CD4-positive, alpha-beta T cell (primary cell): Measurements from ENCODE around the gene TNS1. TPM values are rescaled to one million over a fixed set of nuclear protein-coding genes. Genes with fewer than 3 reads are reported as not detected.

ENCODE experiments used
- ATAC-seq: fragments of 200-7000 bp; cut with Tn5 transposase; one replicate; pipeline ENCODE4 v1.10.0; 2022; ENCODE audit warnings: mild to moderate bottlenecking; ENCODE audit not compliant: poor library complexity
- CTCF ChIA-PET: fragments of 350-600 bp; sonication (Branson Sonifier 250); formaldehyde crosslinking; loops from one replicate; lab custom pipeline; 2021; ENCODE audit warnings: antibody characterized with exemption, inconsistent platforms; lab: Charles Lee
- POLR2A ChIA-PET: fragments of 350-600 bp; sonication (Branson Sonifier 250); formaldehyde crosslinking; loops from one replicate; lab custom pipeline; 2021; ENCODE audit warnings: antibody characterized with exemption, inconsistent platforms; lab: Charles Lee
- DNase-seq, 14 experiments: peaks; one replicate each; pipeline ENCODE4 v3.0.0-alpha.2; 2013 to 2020; ENCODE audit warnings: mixed read lengths in 2 of 14
- H3K27ac ChIP-seq, 2 donors: one replicate each; pipeline versions ENCODE4 v1.5.1 to v1.7.0; 2013; ENCODE audit warnings: low read length in 2 of 2, low read depth in 1 of 2, mild to moderate bottlenecking in 1 of 2
- H3K27me3 ChIP-seq, 2 experiments: 1 replicate in 1 of 2; 2 replicates in 1 of 2; pipeline versions ENCODE4 v1.6.1 to v1.7.0; 2013; ENCODE audit warnings: low read length in 2 of 2, control low read depth in 1 of 2, mild to moderate bottlenecking in 1 of 2, moderate library complexity in 1 of 2; ENCODE audit not compliant: insufficient read depth in 2 of 2, control insufficient read depth in 1 of 2
- H3K36me3 ChIP-seq: one replicate; pipeline ENCODE4 v1.6.1; 2013; ENCODE audit warnings: low read length, control low read depth; ENCODE audit not compliant: insufficient read depth
- H3K4me1 ChIP-seq: one replicate; pipeline ENCODE4 v1.6.1; 2013; ENCODE audit warnings: low read length, control low read depth; ENCODE audit not compliant: insufficient read depth
- H3K4me3 ChIP-seq: one replicate; pipeline ENCODE4 v1.5.1; 2013; ENCODE audit warnings: mild to moderate bottlenecking, low read length, moderate library complexity
- H3K9me3 ChIP-seq, 2 experiments: 1 replicate in 1 of 2; 2 replicates in 1 of 2; pipeline versions ENCODE4 v1.6.1 to v1.7.0; 2013; ENCODE audit warnings: low read length in 2 of 2, mild to moderate bottlenecking in 2 of 2, control low read depth in 1 of 2, moderate library complexity in 1 of 2; ENCODE audit not compliant: control insufficient read depth in 1 of 2, insufficient read depth in 1 of 2
- H3K27ac Mint-ChIP-seq: one replicate; pipeline ENCODE4 v1.8.0; 2020; ENCODE audit warnings: mixed read lengths
- H3K27me3 Mint-ChIP-seq: one replicate; pipeline ENCODE4 v1.8.0; 2021; ENCODE audit warnings: mixed read lengths
- H3K36me3 Mint-ChIP-seq: one replicate; pipeline ENCODE4 v1.8.0; 2021; ENCODE audit warnings: low read depth, mixed read lengths
- H3K4me1 Mint-ChIP-seq: one replicate; pipeline ENCODE4 v1.8.0; 2021; ENCODE audit warnings: low read depth, mixed read lengths
- H3K4me3 Mint-ChIP-seq: one replicate; pipeline ENCODE4 v1.8.0; 2020; ENCODE audit warnings: mild to moderate bottlenecking, mixed read lengths
- H3K9me3 Mint-ChIP-seq: one replicate; pipeline ENCODE4 v1.8.0; 2020; ENCODE audit warnings: mixed read lengths
- CTCF ChIP-seq: fragments of 200-600 bp; IDR thresholded peaks from one replicate; pipeline ENCODE4 v1.8.0; 2022; ENCODE audit warnings: antibody characterized with exemption, mild to moderate bottlenecking
- intact Hi-C, 2 experiments: fragments of 100-400 bp; cut with DNase I in 1 of 2; cut with micrococcal nuclease in 1 of 2; formaldehyde crosslinking; loops; one replicate each; pipeline versions ENCODE4 v1.15.1 to v1.9.0; 2023 to 2025; cut with DNase I, micrococcal nuclease
- total RNA-seq, 174 experiments: library from RNA in 2 of 174; stranded (reverse) in 2 of 174; gene quantifications; one replicate each; pipeline ENCODE4 v1.2.3 and lab custom pipeline; 2021 to 2026

The TNS1 gene
- total RNA-seq, 2 experiments from 2014 or later = 0.25 to 0.34 TPM

GRCh38 chr2:217959723-217960122 lies 43.1 kb downstream of the TNS1 start:
- Histone ChIP-seq H3K9me3 (no peaks in the 10 kb centered on the region), H3K4me1 (no peaks in the 10 kb centered on the region), H3K27me3 (peaks cover under 1 to 5% of the 10 kb centered on the region in 2 experiments), H3K27ac (no peak overlapping the region), H3K4me3 (no peak overlapping the region), H3K36me3 (no peaks in the 10 kb centered on the region)
- no peak for TF ChIP-seq CTCF
- no peaks in the 10 kb centered on the region for H3K36me3 Mint-ChIP-seq
- no peaks in the 10 kb centered on the region for H3K4me1 Mint-ChIP-seq
- DNase-seq = no peak
- H3K27me3 Mint-ChIP-seq = no peaks in the 10 kb centered on the region
- H3K9me3 Mint-ChIP-seq = no peaks in the 10 kb centered on the region
- no peak overlapping the region for H3K4me3 Mint-ChIP-seq
- intact Hi-C loops = no loop called here
- no peak overlapping the region for H3K27ac Mint-ChIP-seq
- POLR2A ChIA-PET = no interaction called here
- CTCF ChIA-PET = interaction anchor here (1.2 kb wide), 1 partner anchor 73 kb away, joined by 3 read pairs; no protein-coding TSS in a partner anchor
- no peak for ATAC-seq

- H3K4me3 ChIP-seq = no peak overlapping the region
- no peaks in the 10 kb centered on the region for H3K4me1 Mint-ChIP-seq
- H3K27me3 Mint-ChIP-seq = no peaks in the 10 kb centered on the region
- no peaks in the 10 kb centered on the region for H3K36me3 Mint-ChIP-seq
- peaks cover 3 to 5% of the 10 kb centered on the region in 2 experiments for H3K27me3 ChIP-seq
- H3K9me3 Mint-ChIP-seq = no peaks in the 10 kb centered on the region
- H3K27ac Mint-ChIP-seq = no peak overlapping the region
- intact Hi-C loops = no loop called here
- ATAC-seq = no peak
- ChIA-PET CTCF (no interaction called here), POLR2A (no interaction called here)
- H3K4me3 Mint-ChIP-seq = no peak overlapping the region
- H3K9me3 ChIP-seq = no peaks in the 10 kb centered on the region
- no peaks in the 10 kb centered on the region for H3K36me3 ChIP-seq
- DNase-seq = no peak
- no peak for TF ChIP-seq CTCF
- no peaks in the 10 kb centered on the region for H3K4me1 ChIP-seq
- no peak overlapping the region for H3K27ac ChIP-seq
Observed at GRCh38 chr2:217958884-217959225, 43.9 kb downstream of the TNS1 start.

- no peak overlapping the region for H3K27ac ChIP-seq
- no peaks in the 10 kb centered on the region for H3K9me3 ChIP-seq
- ATAC-seq (no peak), DNase-seq (no peak)
- no peaks in the 10 kb centered on the region for H3K4me1 ChIP-seq
- Mint-ChIP-seq H3K36me3 (no peaks in the 10 kb centered on the region), H3K27me3 (no peaks in the 10 kb centered on the region), H3K27ac (no peak overlapping the region), H3K4me1 (no peaks in the 10 kb centered on the region), H3K9me3 (no peaks in the 10 kb centered on the region), H3K4me3 (no peak overlapping the region)
- POLR2A ChIA-PET = no interaction called here
- no peaks in the 10 kb centered on the region for H3K36me3 ChIP-seq
- intact Hi-C loops = no loop called here
- CTCF ChIA-PET = no interaction called here
- TF ChIP-seq CTCF = no peak
- no peak overlapping the region for H3K4me3 ChIP-seq
- peaks cover 3 to 5% of the 10 kb centered on the region in 2 experiments for H3K27me3 ChIP-seq
Observed at GRCh38 chr2:217958206-217958883, 44.5 kb downstream of the TNS1 start.
